ENCODE measurements around the gene NMNAT2. TPM values are rescaled to one million over a fixed set of nuclear protein-coding genes. Genes with fewer than 3 reads are reported as not detected.

NMNAT2 gene
- total and polyA plus RNA-seq, 2 of the 13 experiments (the other 11 are each of a cell fraction or from before 2014, with no cell fraction given): not detected

GRCh38 chr1:183273300-183273699 is 144.9 kb downstream of the NMNAT2 start:
- peaks cover 6% of the 10 kb centered on the region; the same call in 1 of the 2 replicates for H3K4me1 ChIP-seq (ENCODE audit: insufficient read depth, low read length)

GRCh38 chr1:183272390-183272848 is 145.8 kb downstream of the NMNAT2 start:
- ChIA-PET POLR2A (no interaction called here), CTCF (ENCODE audit: low intra/inter-chr PET ratio, low total read pairs) (no interaction called here)
- no peak for DNase-seq (ENCODE audit: low spot score)
- H3K27me3 ChIP-seq (ENCODE audit: control insufficient read depth in 1 of 2, insufficient read depth in 2 of 2, low read length in 2 of 2): peaks cover 2 to 6% of the 10 kb centered on the region in 2 experiments; a peak in 3 of 5 replicates
- in situ Hi-C loops (cut with HindIII; ENCODE audit: extremely low pct_ligation_motif_present, low pct_unique_long_range_greater_than_20kb) (no loop called here), intact Hi-C loops (cut with micrococcal nuclease; ENCODE audit: unreplicated experiment) (no loop called here)
- no peak overlapping the region for H2AFZ ChIP-seq (ENCODE audit: low read length)
- no peaks in the 10 kb centered on the region for H4K20me1 ChIP-seq (ENCODE audit: insufficient read depth, low read length)
- H3K36me3 ChIP-seq (replicated peaks in 1 of 2; ENCODE audit: control insufficient read depth in 1 of 2, insufficient read depth in 2 of 2, low read length in 2 of 2): no peaks in the 10 kb centered on the region
- H3K4me1 ChIP-seq (ENCODE audit: insufficient read depth, low read length): peaks cover 6% of the 10 kb centered on the region; the same call in 1 of the 2 replicates
- no peak for FAIRE-seq
- no peak overlapping the region for H3K4me2 ChIP-seq (ENCODE audit: low read depth, low read length)
- no peak overlapping the region for H3K9ac ChIP-seq (ENCODE audit: insufficient read depth, low read depth, low read length)
- H3K9me3 ChIP-seq (ENCODE audit: low read length): no peaks in the 10 kb centered on the region
- 29% methylated on average over 1 of the region's 4 CpGs for WGBS (ENCODE audit: low lambda C conversion rate)
- no peak overlapping the region for H3K27ac ChIP-seq (ENCODE audit: extremely low read length, insufficient read depth, low read length)
- BruUV-seq (replicated peaks): no TSS peak
- H3K79me2 ChIP-seq (ENCODE audit: insufficient read depth, low read length): no peaks in the 10 kb centered on the region
- no peak overlapping the region for H3K4me3 ChIP-seq (replicated peaks in 1 of 3; ENCODE audit: insufficient read depth in 1 of 3, low read depth in 2 of 3, low read length in 3 of 3)
- ATAC-seq: no peak
- TF ChIP-seq CREBL2 (CRISPR knock-in tag; IDR thresholded peaks at IDR 0.05; ENCODE audit: borderline replicate concordance): no peak
- no peak for TF ChIP-seq RBFOX2 (IDR thresholded peaks at IDR 0.05; ENCODE audit: low read depth, low read length)
- TF ChIP-seq TFDP2 (CRISPR knock-in tag; IDR thresholded peaks at IDR 0.05): no peak
- no peak for TF ChIP-seq MNT (IDR thresholded peaks at IDR 0.05)

More at GRCh38 chr1:183273300-183273699, 144.9 kb downstream of the NMNAT2 start:
- DNase-seq (ENCODE audit: low spot score) (no peak), ATAC-seq (no peak), FAIRE-seq (no peak)
- Histone ChIP-seq H3K27me3 (ENCODE audit: control insufficient read depth in 1 of 2, insufficient read depth in 2 of 2, low read length in 2 of 2) (peaks cover 1 to 6% of the 10 kb centered on the region in 2 experiments; a peak in 3 of 5 replicates), H3K4me3 (replicated peaks in 1 of 3; ENCODE audit: insufficient read depth in 1 of 3, low read depth in 2 of 3, low read length in 3 of 3) (no peak overlapping the region), H3K9ac (ENCODE audit: insufficient read depth, low read depth, low read length) (no peak overlapping the region), H2AFZ (ENCODE audit: low read length) (no peak overlapping the region), H4K20me1 (ENCODE audit: insufficient read depth, low read length) (no peaks in the 10 kb centered on the region), H3K27ac (ENCODE audit: extremely low read length, insufficient read depth, low read length) (no peak overlapping the region), H3K79me2 (ENCODE audit: insufficient read depth, low read length) (no peaks in the 10 kb centered on the region), H3K9me3 (ENCODE audit: low read length) (no peaks in the 10 kb centered on the region), H3K36me3 (replicated peaks in 1 of 2; ENCODE audit: control insufficient read depth in 1 of 2, insufficient read depth in 2 of 2, low read length in 2 of 2) (no peaks in the 10 kb centered on the region), H3K4me2 (ENCODE audit: low read depth, low read length) (no peak overlapping the region)
- WGBS (ENCODE audit: low lambda C conversion rate): 41% methylated on average over 5 of the region's 5 CpGs
- intact Hi-C loops (cut with micrococcal nuclease; ENCODE audit: unreplicated experiment) (no loop called here), in situ Hi-C loops (cut with HindIII; ENCODE audit: extremely low pct_ligation_motif_present, low pct_unique_long_range_greater_than_20kb) (no loop called here)
- ChIA-PET CTCF (ENCODE audit: low intra/inter-chr PET ratio, low total read pairs) (no interaction called here), POLR2A (no interaction called here)
- no peak for TF ChIP-seq NFE2 (CRISPR knock-in tag; IDR thresholded peaks at IDR 0.05)
- TF ChIP-seq ZNF512 (CRISPR knock-in tag; IDR thresholded peaks at IDR 0.05): no peak
- no peak for TF ChIP-seq ZNF501 (CRISPR knock-in tag; IDR thresholded peaks at IDR 0.05)
- TF ChIP-seq ZNF333 (CRISPR knock-in tag; IDR thresholded peaks at IDR 0.05; ENCODE audit: borderline replicate concordance): no peak
- no peak for TF ChIP-seq KDM2A (CRISPR knock-in tag; IDR thresholded peaks at IDR 0.05; ENCODE audit: borderline replicate concordance, low read depth)
- TF ChIP-seq ZNF292 (CRISPR knock-in tag; IDR thresholded peaks at IDR 0.05; ENCODE audit: borderline replicate concordance, low read depth): no peak
- no peak for TF ChIP-seq RARA (CRISPR knock-in tag; IDR thresholded peaks at IDR 0.05)
- no peak for TF ChIP-seq TEAD2 (CRISPR knock-in tag; IDR thresholded peaks at IDR 0.05)
- TF ChIP-seq ZBTB21 (CRISPR knock-in tag; IDR thresholded peaks at IDR 0.05): no peak
- no peak for TF ChIP-seq KDM5B (CRISPR knock-in tag; IDR thresholded peaks at IDR 0.05; ENCODE audit: borderline replicate concordance)
- no peak for TF ChIP-seq PHF8 (CRISPR knock-in tag; IDR thresholded peaks at IDR 0.05)
- no TSS peak for BruUV-seq (replicated peaks)

All from HepG2 (cell line).